H1 (cell line): ENCODE data around the gene WFDC1. TPM values are rescaled to one million over a fixed set of nuclear protein-coding genes. Genes with fewer than 3 reads are reported as not detected.

Source experiments
- CTCF ChIA-PET: fragments of 300-600 bp; sonication (Branson Sonifier 250); formaldehyde crosslinking; loops from one replicate; lab custom pipeline; 2021; ENCODE audit not compliant: partially characterized antibody; lab: Charles Lee
- POLR2A ChIA-PET: fragments of 300-600 bp; sonication (Branson Sonifier 250); formaldehyde crosslinking; loops from one replicate; lab custom pipeline; 2021; ENCODE audit warnings: inconsistent platforms; ENCODE audit not compliant: partially characterized antibody; lab: Charles Lee
- DNase-seq, 2 experiments: peaks; one replicate each; pipeline versions ENCODE4 v3.0.0 to v3.0.0-alpha.2; 2010 to 2022; ENCODE audit warnings: low spot score in 2 of 2, low read depth in 1 of 2, mixed read lengths in 1 of 2
- FAIRE-seq: peaks from 2 replicates; lab custom pipeline; 2011; peaks lifted over from hg19 to GRCh38; lab: Jason Lieb, UNC
- H2AFZ ChIP-seq: 2 replicates; pipeline ENCODE4 v1.8.1; 2012; ENCODE audit warnings: low read length, inconsistent platforms
- H2AK5ac ChIP-seq: 2 replicates; pipeline ENCODE4 v1.6.1; 2013; ENCODE audit warnings: low read depth, low read length
- H2BK120ac ChIP-seq: replicated peaks from 2 replicates; pipeline ENCODE3; 2013; ENCODE audit warnings: low read depth, low read length, inconsistent platforms
- H2BK12ac ChIP-seq: 2 replicates; pipeline ENCODE4 v1.6.1; 2013; ENCODE audit warnings: low read depth, low read length
- H2BK15ac ChIP-seq: 2 replicates; pipeline ENCODE4 v1.6.1; 2013; ENCODE audit warnings: low read length
- H2BK20ac ChIP-seq: 2 replicates; pipeline ENCODE4 v1.6.1; 2013; ENCODE audit warnings: low read length
- H2BK5ac ChIP-seq: 2 replicates; pipeline ENCODE4 v1.6.1; 2013; ENCODE audit warnings: low read depth, low read length
- H3K14ac ChIP-seq: 2 replicates; pipeline ENCODE4 v1.6.1; 2013; ENCODE audit warnings: inconsistent platforms; ENCODE audit not compliant: insufficient read length
- H3K18ac ChIP-seq: 2 replicates; pipeline ENCODE4 v1.6.1; 2013; ENCODE audit warnings: low read length; ENCODE audit errors: extremely low read depth
- H3K23ac ChIP-seq: 2 replicates; pipeline ENCODE4 v1.6.1; 2013; ENCODE audit warnings: inconsistent platforms; ENCODE audit not compliant: insufficient read length
- H3K23me2 ChIP-seq: 2 replicates; pipeline ENCODE4 v1.6.1; 2013; ENCODE audit warnings: low read depth, low read length
- H3K27ac ChIP-seq: 2 replicates; pipeline ENCODE4 v1.6.1; 2011; ENCODE audit warnings: low read depth, low read length, inconsistent platforms
- H3K27me3 ChIP-seq, 4 experiments: replicated peaks in 1 of 4; 1 replicate in 1 of 4; 2 replicates in 3 of 4; pipeline versions ENCODE4 v1.6.1 to v1.8.1; 2011 to 2013; ENCODE audit warnings: low read length in 3 of 4, mild to moderate bottlenecking in 3 of 4, inconsistent platforms in 2 of 4, mixed read lengths in 2 of 4, moderate library complexity in 1 of 4; ENCODE audit not compliant: control insufficient read depth in 3 of 4, insufficient read depth in 3 of 4; ENCODE audit errors: extremely low read depth in 1 of 4
- H3K36me3 ChIP-seq, 4 experiments: 2 replicates each; pipeline versions ENCODE4 v1.6.1 to v1.8.1; 2011 to 2013; ENCODE audit warnings: mild to moderate bottlenecking in 4 of 4, low read length in 3 of 4, moderate library complexity in 2 of 4, control low read depth in 1 of 4, inconsistent platforms in 1 of 4; ENCODE audit not compliant: insufficient read depth in 4 of 4, control insufficient read depth in 2 of 4
- H3K4ac ChIP-seq: replicated peaks from 2 replicates; pipeline ENCODE3; 2013; ENCODE audit warnings: low read length, low read depth, mixed read lengths, inconsistent platforms; ENCODE audit not compliant: insufficient read length
- H3K4me1 ChIP-seq, 4 experiments: replicated peaks in 1 of 4; 1 replicate in 1 of 4; 2 replicates in 3 of 4; pipeline versions ENCODE4 v1.6.1 to v1.8.1; 2011 to 2013; ENCODE audit warnings: low read length in 3 of 4, inconsistent platforms in 2 of 4, mixed read lengths in 1 of 4; ENCODE audit not compliant: insufficient read depth in 4 of 4, control insufficient read depth in 3 of 4
- H3K4me2 ChIP-seq, 2 experiments: 2 replicates each; pipeline versions ENCODE4 v1.6.1 to v1.8.1; 2011 to 2013; ENCODE audit warnings: low read depth in 2 of 2, low read length in 2 of 2, control low read depth in 1 of 2, inconsistent platforms in 1 of 2, mild to moderate bottlenecking in 1 of 2; ENCODE audit not compliant: insufficient read depth in 1 of 2
- H3K4me3 ChIP-seq, 4 experiments: fragments of 200-600, 300-600 bp in 1 of 4; sonication (generic), shearing (Covaris generic), sonication (Bioruptor Twin) in 1 of 4; 2 replicates each; pipeline versions ENCODE4 v1.5.1 to v1.8.1; 2011 to 2016; ENCODE audit warnings: low read length in 4 of 4, low read depth in 3 of 4, control low read depth in 2 of 4, inconsistent platforms in 2 of 4, mild to moderate bottlenecking in 2 of 4, mixed read lengths in 1 of 4, moderate library complexity in 1 of 4; ENCODE audit not compliant: insufficient read depth in 2 of 4; ENCODE audit errors: extremely low read depth in 1 of 4
- H3K56ac ChIP-seq: replicated peaks from 2 replicates; pipeline ENCODE3; 2013; ENCODE audit warnings: low read depth, mild to moderate bottlenecking, mixed read lengths, low read length, inconsistent platforms; ENCODE audit not compliant: insufficient read length
- H3K79me1 ChIP-seq: 2 replicates; pipeline ENCODE4 v1.6.1; 2013; ENCODE audit warnings: low read depth, low read length, control low read depth
- H3K79me2 ChIP-seq, 2 experiments: 2 replicates each; pipeline versions ENCODE4 v1.6.1 to v1.8.1; 2012 to 2013; ENCODE audit warnings: low read length in 2 of 2, mild to moderate bottlenecking in 2 of 2, inconsistent platforms in 1 of 2; ENCODE audit not compliant: insufficient read depth in 2 of 2, control insufficient read depth in 1 of 2
- H3K9ac ChIP-seq, 4 experiments: replicated peaks in 1 of 4; 1 replicate in 1 of 4; 2 replicates in 3 of 4; pipeline versions ENCODE4 v1.6.1 to v1.8.1; 2011 to 2013; ENCODE audit warnings: low read depth in 3 of 4, low read length in 3 of 4, control low read depth in 2 of 4, mild to moderate bottlenecking in 2 of 4, moderate library complexity in 2 of 4, inconsistent platforms in 1 of 4; ENCODE audit errors: extremely low read depth in 1 of 4
- H3K9me3 ChIP-seq, 2 experiments: 2 replicates each; pipeline versions ENCODE4 v1.6.1 to v1.8.1; 2012 to 2013; ENCODE audit warnings: mild to moderate bottlenecking in 2 of 2, moderate library complexity in 2 of 2, control low read depth in 1 of 2, inconsistent platforms in 1 of 2, low read depth in 1 of 2, low read length in 1 of 2, mixed read lengths in 1 of 2; ENCODE audit not compliant: insufficient read depth in 2 of 2
- H4K20me1 ChIP-seq, 2 experiments: replicated peaks in 1 of 2; 2 replicates each; pipeline versions ENCODE3 to v1.8.1; 2011 to 2013; ENCODE audit warnings: inconsistent platforms in 2 of 2, low read length in 2 of 2, mild to moderate bottlenecking in 1 of 2; ENCODE audit not compliant: insufficient read depth in 2 of 2, control insufficient read depth in 1 of 2
- H4K5ac ChIP-seq: 2 replicates; pipeline ENCODE4 v1.6.1; 2013; ENCODE audit warnings: low read length, low read depth, mixed read lengths, inconsistent platforms; ENCODE audit not compliant: insufficient read length
- H4K8ac ChIP-seq: 2 replicates; pipeline ENCODE4 v1.8.0; 2013; ENCODE audit warnings: mild to moderate bottlenecking, moderate library complexity, low read length, inconsistent platforms; ENCODE audit not compliant: insufficient read depth; ENCODE audit errors: extremely low read depth
- H4K91ac ChIP-seq: replicated peaks from 2 replicates; pipeline ENCODE3; 2013; ENCODE audit warnings: low read length, mixed read lengths, inconsistent platforms; ENCODE audit not compliant: insufficient read length
- CBX8 ChIP-seq: fragments of 300-800, 300-1000 bp; sonication (generic); IDR thresholded peaks from 2 replicates; pipeline ENCODE4 v1.7.1; 2016; ENCODE audit warnings: low read depth, low read length, borderline replicate concordance
- GTF2F1 ChIP-seq: IDR thresholded peaks from 2 replicates; pipeline ENCODE4 v1.6.1; 2012; ENCODE audit warnings: low read depth, low read length, improper control_type of control experiment, borderline replicate concordance
- HDAC2 ChIP-seq, 2 experiments: fragments of 300-600 bp in 1 of 2; sonication (generic) in 1 of 2; IDR thresholded peaks; 2 replicates each; pipeline ENCODE4 v1.6.1; 2011 to 2012; ENCODE audit warnings: low read depth in 2 of 2, low read length in 2 of 2, mild to moderate bottlenecking in 2 of 2, moderate library complexity in 2 of 2, borderline replicate concordance in 1 of 2, inconsistent platforms in 1 of 2
- JUN ChIP-seq: IDR thresholded peaks from 2 replicates; pipeline ENCODE4 v1.6.1; 2011; ENCODE audit warnings: low read depth, mild to moderate bottlenecking, improper control_type of control experiment, low read length
- JUND ChIP-seq: IDR thresholded peaks from 2 replicates; pipeline ENCODE4 v1.6.1; 2011; ENCODE audit warnings: mild to moderate bottlenecking, improper control_type of control experiment, low read length
- POLR2A ChIP-seq, 2 experiments: IDR thresholded peaks; 1 replicate in 1 of 2; 2 replicates in 1 of 2; pipeline ENCODE4 v1.6.1; 2011; ENCODE audit warnings: low read depth in 2 of 2, low read length in 2 of 2, mild to moderate bottlenecking in 2 of 2; ENCODE audit errors: control extremely low read depth in 1 of 2
- RBBP5 ChIP-seq: IDR thresholded peaks from 2 replicates; pipeline ENCODE4 v1.7.1; 2012; ENCODE audit warnings: low read depth, mild to moderate bottlenecking, inconsistent platforms, low read length, moderate library complexity, borderline replicate concordance
- TAF1 ChIP-seq: IDR thresholded peaks from 2 replicates; pipeline ENCODE4 v1.6.1; 2011; ENCODE audit warnings: mild to moderate bottlenecking, low read depth, low read length
- TCF12 ChIP-seq: IDR thresholded peaks from 2 replicates; pipeline ENCODE4 v1.6.1; 2011; ENCODE audit warnings: low read depth, mild to moderate bottlenecking, low read length
- WGBS, 2 experiments: shearing (Covaris generic) in 1 of 2; methylation state at CpG; one replicate each; pipeline versions ENCODE4 v1.1.6 to v1.1.7; 2013 to 2015; ENCODE audit warnings: low lambda C conversion rate in 2 of 2, mixed read lengths in 2 of 2, inconsistent platforms in 1 of 2, low coverage in 1 of 2, missing lambda C conversion rate in 1 of 2; ENCODE audit not compliant: insufficient replicate concordance in 2 of 2, insufficient coverage in 1 of 2, insufficient read length in 1 of 2; ENCODE audit errors: extremely low coverage in 1 of 2, missing lambda C conversion rate in 1 of 2; 5-methylcytosine and 5-hydroxymethylcytosine counted together
- polyA plus RNA-seq, 7 experiments: library from polyadenylated mRNA; depleted of rRNA in 3 of 7; stranded (reverse) in 5 of 7; unstranded in 2 of 7; fragments of >200 nt in 5 of 7; fragments of 200-250 nt in 2 of 7; gene quantifications; 1 replicate in 5 of 7; 2 replicates in 1 of 7; 4 replicates in 1 of 7; pipeline versions ENCODE4 v1.2.1 to v1.2.3, GENCODE V29; 2011 to 2013; ENCODE audit warnings: missing spikeins in 2 of 7, mixed read lengths in 2 of 7
- total RNA-seq: library from RNA; stranded (reverse); fragmentation: NEBNext Ultra II Directional; extraction: Animal tissue kit (Norgen Biotek cat#: 25700); gene quantifications from 2 replicates; pipeline ENCODE4 v1.2.1, GENCODE V29; 2021
- TF ChIP-seq, protein P1 (sequence below), 3 experiments: IDR thresholded peaks; 1 replicate in 2 of 3; 2 replicates in 1 of 3; pipeline versions ENCODE4 v1.5.1 to v1.6.1; 2011; ENCODE audit warnings: low read length in 3 of 3, mild to moderate bottlenecking in 3 of 3, inconsistent platforms in 2 of 3, low read depth in 1 of 3, moderate library complexity in 1 of 3; ENCODE audit not compliant: insufficient read depth in 1 of 3; ENCODE audit errors: control extremely low read depth in 1 of 3

Gene WFDC1
- total and polyA plus RNA-seq, 2 of the 8 experiments (the other 6 are each of a cell fraction or from before 2014, with no cell fraction given) = 0.70 to 1.1 TPM

DNA sequence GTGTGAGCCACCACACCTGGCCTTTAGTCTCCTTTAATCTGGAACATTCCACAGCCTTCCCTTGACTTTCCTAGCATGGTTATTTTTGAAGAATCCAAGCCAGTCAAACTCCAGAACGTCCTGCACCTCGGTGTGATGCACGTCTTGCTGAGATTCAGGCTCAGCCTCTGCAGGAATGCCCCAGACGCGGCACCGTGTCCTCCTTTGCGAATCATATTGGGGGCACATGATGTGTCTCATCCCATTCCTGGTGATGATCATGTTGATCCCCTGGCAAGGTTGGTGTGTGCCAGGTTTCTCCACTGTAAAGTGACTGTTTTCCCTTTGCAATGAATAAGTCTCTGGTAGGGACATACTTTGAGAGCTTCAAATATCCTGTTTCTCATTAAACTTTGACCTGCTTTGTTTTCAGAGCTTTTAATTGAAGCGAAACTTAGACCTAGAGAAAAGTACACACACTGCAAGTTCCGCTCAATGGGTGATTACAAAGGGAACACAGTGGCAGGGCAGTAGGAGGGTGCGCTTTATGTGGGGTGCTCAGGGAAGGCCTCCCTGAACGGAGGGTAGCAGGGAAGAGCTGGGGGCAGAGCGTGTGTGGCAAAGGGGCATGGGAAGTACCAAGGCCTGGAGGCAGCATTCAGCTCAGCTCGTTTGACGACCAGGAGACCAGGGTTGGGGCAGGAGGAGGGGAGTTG, 64.1 kb downstream of the WFDC1 start:
- no peak overlapping the region for H3K4me3 ChIP-seq
- H3K27ac ChIP-seq = no peak overlapping the region; the same call in 1 of the 2 replicates
- no peak overlapping the region for H3K18ac ChIP-seq
- H3K4ac ChIP-seq = no peak overlapping the region
- DNase-seq (no peak), FAIRE-seq (no peak)
- ChIA-PET POLR2A (interaction anchor here (0.6 to 0.7 kb wide), 2 partner anchors 9 to 42 kb away, joined by 3 read pairs; partner anchors contain the start of gene ATP2C2), CTCF (interaction anchor here (0.8 to 1.3 kb wide), 4 partner anchors 13 to 101 kb away, joined by 3 to 4 read pairs (median 3); no protein-coding TSS in a partner anchor)
- H3K9me3 ChIP-seq = no peaks in the 10 kb centered on the region
- no peak overlapping the region for H2BK5ac ChIP-seq
- 83% methylated on average over 14 of the region's 14 CpGs; no CpG with 5 or more reads in 1 of the 2 experiments for WGBS, 2 experiments
- H4K8ac ChIP-seq = no peak overlapping the region
- no peak overlapping the region for H2AK5ac ChIP-seq
- no peak overlapping the region for H2BK20ac ChIP-seq
- H3K27me3 ChIP-seq = no peaks in the 10 kb centered on the region
- H2BK120ac ChIP-seq = no peak overlapping the region
- H3K36me3 ChIP-seq = no peaks in the 10 kb centered on the region
- no peaks in the 10 kb centered on the region for H3K79me2 ChIP-seq
- H4K91ac ChIP-seq = no peak overlapping the region
- peaks cover 5% of the 10 kb centered on the region; the same call in 1 of the 2 replicates for H3K23me2 ChIP-seq
- H2BK12ac ChIP-seq = no peak overlapping the region
- H2AFZ ChIP-seq = no peak overlapping the region
- no peak overlapping the region for H3K9ac ChIP-seq
- H3K79me1 ChIP-seq = no peaks in the 10 kb centered on the region
- H3K14ac ChIP-seq = no peak overlapping the region
- H4K20me1 ChIP-seq = no peaks in the 10 kb centered on the region
- no peak overlapping the region for H2BK15ac ChIP-seq
- no peak overlapping the region for H4K5ac ChIP-seq
- H3K23ac ChIP-seq = no peak overlapping the region
- H3K56ac ChIP-seq = no peak overlapping the region
- H3K4me1 ChIP-seq = peaks cover 0 to 5% (median 3%) of the 10 kb centered on the region in 4 experiments; a peak in 5 of 7 replicates
- H3K4me2 ChIP-seq = no peak overlapping the region
- TF ChIP-seq TCF12 (no peak), CBX8 (no peak), JUND (no peak), HDAC2 (IDR thresholded peaks at IDR 0.05; ENCODE audit: borderline replicate concordance in 1 of 2, low read depth in 2 of 2, low read length in 2 of 2) (no peak), POLR2A (IDR thresholded peaks at IDR 0.05; ENCODE audit: control extremely low read depth in 1 of 2, low read depth in 2 of 2, low read length in 2 of 2) (no peak), JUN (no peak), TAF1 (no peak), GTF2F1 (no peak), RBBP5 (no peak)
- TF ChIP-seq, protein P1, sequence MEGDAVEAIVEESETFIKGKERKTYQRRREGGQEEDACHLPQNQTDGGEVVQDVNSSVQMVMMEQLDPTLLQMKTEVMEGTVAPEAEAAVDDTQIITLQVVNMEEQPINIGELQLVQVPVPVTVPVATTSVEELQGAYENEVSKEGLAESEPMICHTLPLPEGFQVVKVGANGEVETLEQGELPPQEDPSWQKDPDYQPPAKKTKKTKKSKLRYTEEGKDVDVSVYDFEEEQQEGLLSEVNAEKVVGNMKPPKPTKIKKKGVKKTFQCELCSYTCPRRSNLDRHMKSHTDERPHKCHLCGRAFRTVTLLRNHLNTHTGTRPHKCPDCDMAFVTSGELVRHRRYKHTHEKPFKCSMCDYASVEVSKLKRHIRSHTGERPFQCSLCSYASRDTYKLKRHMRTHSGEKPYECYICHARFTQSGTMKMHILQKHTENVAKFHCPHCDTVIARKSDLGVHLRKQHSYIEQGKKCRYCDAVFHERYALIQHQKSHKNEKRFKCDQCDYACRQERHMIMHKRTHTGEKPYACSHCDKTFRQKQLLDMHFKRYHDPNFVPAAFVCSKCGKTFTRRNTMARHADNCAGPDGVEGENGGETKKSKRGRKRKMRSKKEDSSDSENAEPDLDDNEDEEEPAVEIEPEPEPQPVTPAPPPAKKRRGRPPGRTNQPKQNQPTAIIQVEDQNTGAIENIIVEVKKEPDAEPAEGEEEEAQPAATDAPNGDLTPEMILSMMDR (IDR thresholded peaks at IDR 0.05; ENCODE audit: control extremely low read depth in 1 of 3, insufficient read depth in 1 of 3, low read depth in 1 of 3, low read length in 3 of 3) = no peak
